Measurements from ENCODE around the gene PLXNB2.

Gene PLXNB2

GRCh38 chr22:50313600-50313999 is 6.2 kb upstream of the PLXNB2 start:
- no peak for TF ChIP-seq CTCF (IDR thresholded peaks at IDR 0.05)
- Mint-ChIP-seq H3K27ac (no peak overlapping the region), H3K27me3 (ENCODE audit: low read depth, poor library complexity) (peaks cover 6% of the 10 kb centered on the region), H3K4me3 (no peak overlapping the region), H3K36me3 (ENCODE audit: low read depth) (no peaks in the 10 kb centered on the region), H3K9me3 (no peaks in the 10 kb centered on the region), H3K4me1 (peaks cover 33% of the 10 kb centered on the region)
- no peak for DNase-seq

- no peak for TF ChIP-seq CTCF (IDR thresholded peaks at IDR 0.05)
- H3K4me1 Mint-ChIP-seq: peaks cover 36% of the 10 kb centered on the region
- H3K27ac Mint-ChIP-seq: no peak overlapping the region
- no peaks in the 10 kb centered on the region for H3K36me3 Mint-ChIP-seq (ENCODE audit: low read depth)
- no peak for DNase-seq
- no peaks in the 10 kb centered on the region for H3K9me3 Mint-ChIP-seq
- H3K27me3 Mint-ChIP-seq (ENCODE audit: low read depth, poor library complexity): peaks cover 6% of the 10 kb centered on the region
- no peak overlapping the region for H3K4me3 Mint-ChIP-seq
Measured at GRCh38 chr22:50313021-50313420, 5.6 kb upstream of the PLXNB2 start.

GRCh38 chr22:50312371-50312770 is 4.9 kb upstream of the PLXNB2 start:
- no peak overlapping the region for H3K4me3 Mint-ChIP-seq
- no peak for DNase-seq
- no peak overlapping the region for H3K27ac Mint-ChIP-seq
- peaks cover 6% of the 10 kb centered on the region for H3K27me3 Mint-ChIP-seq (ENCODE audit: low read depth, poor library complexity)
- H3K4me1 Mint-ChIP-seq: peaks cover 36% of the 10 kb centered on the region
- no peaks in the 10 kb centered on the region for H3K36me3 Mint-ChIP-seq (ENCODE audit: low read depth)
- H3K9me3 Mint-ChIP-seq: no peaks in the 10 kb centered on the region
- TF ChIP-seq CTCF (IDR thresholded peaks at IDR 0.05): no peak

- no peaks in the 10 kb centered on the region for H3K9me3 Mint-ChIP-seq
- H3K4me1 Mint-ChIP-seq: peaks cover 36% of the 10 kb centered on the region
- TF ChIP-seq CTCF (IDR thresholded peaks at IDR 0.05): no peak
- no peaks in the 10 kb centered on the region for H3K36me3 Mint-ChIP-seq (ENCODE audit: low read depth)
- peaks cover 6% of the 10 kb centered on the region for H3K27me3 Mint-ChIP-seq (ENCODE audit: low read depth, poor library complexity)
- no peak overlapping the region for H3K27ac Mint-ChIP-seq
- H3K4me3 Mint-ChIP-seq: no peak overlapping the region
- no peak for DNase-seq
Measured at GRCh38 chr22:50311606-50312351, 4.3 kb upstream of the PLXNB2 start.

GRCh38 chr22:50310949-50311444 is 3.6 kb upstream of the PLXNB2 start:
- H3K4me1 Mint-ChIP-seq: peaks cover 40% of the 10 kb centered on the region
- peaks cover 6% of the 10 kb centered on the region for H3K27me3 Mint-ChIP-seq (ENCODE audit: low read depth, poor library complexity)
- no peaks in the 10 kb centered on the region for H3K9me3 Mint-ChIP-seq
- no peak overlapping the region for H3K27ac Mint-ChIP-seq
- no peak overlapping the region for H3K4me3 Mint-ChIP-seq
- no peaks in the 10 kb centered on the region for H3K36me3 Mint-ChIP-seq (ENCODE audit: low read depth)
- no peak for DNase-seq
- no peak for TF ChIP-seq CTCF (IDR thresholded peaks at IDR 0.05)
